Measurements from ENCODE around the gene LTF. TPM values are rescaled to one million over a fixed set of nuclear protein-coding genes. Genes with fewer than 3 reads are reported as not detected.

Gene LTF
- total RNA-seq, 1 donor from 2014 or later, result not detected

GRCh38 chr3:46505953-46506352, 41.2 kb upstream of the LTF start:
- H3K4me3 ChIP-seq (ENCODE audit: low read depth, low read length), result no peak overlapping the region
- no peak for TF ChIP-seq CTCF (IDR thresholded peaks at IDR 0.05; ENCODE audit: insufficient read depth, low read length, poor library complexity, severe bottlenecking)
- DNase-seq (ENCODE audit: low read depth), result no peak
- no peaks in the 10 kb centered on the region for H3K36me3 ChIP-seq (ENCODE audit: control insufficient read depth, insufficient read depth, low read length)
- H3K27me3 ChIP-seq (ENCODE audit: control insufficient read depth, insufficient read depth, low read length), result no peaks in the 10 kb centered on the region

- H3K36me3 ChIP-seq (ENCODE audit: control insufficient read depth, insufficient read depth, low read length), result no peaks in the 10 kb centered on the region
- H3K4me3 ChIP-seq (ENCODE audit: low read depth, low read length), result no peak overlapping the region
- DNase-seq (ENCODE audit: low read depth), result no peak
- no peaks in the 10 kb centered on the region for H3K27me3 ChIP-seq (ENCODE audit: control insufficient read depth, insufficient read depth, low read length)
- TF ChIP-seq CTCF (IDR thresholded peaks at IDR 0.05; ENCODE audit: insufficient read depth, low read length, poor library complexity, severe bottlenecking), result no peak
Measured at GRCh38 chr3:46504789-46505188, 40.1 kb upstream of the LTF start.

GRCh38 chr3:46503200-46503874, 38.6 kb upstream of the LTF start:
- Histone ChIP-seq H3K27me3 (ENCODE audit: control insufficient read depth, insufficient read depth, low read length) (no peaks in the 10 kb centered on the region), H3K36me3 (ENCODE audit: control insufficient read depth, insufficient read depth, low read length) (no peaks in the 10 kb centered on the region), H3K4me3 (ENCODE audit: low read depth, low read length) (no peak overlapping the region)
- TF ChIP-seq CTCF (IDR thresholded peaks at IDR 0.05; ENCODE audit: insufficient read depth, low read length, poor library complexity, severe bottlenecking), result no peak
- DNase-seq (ENCODE audit: low read depth), result no peak

- no peaks in the 10 kb centered on the region for H3K27me3 ChIP-seq (ENCODE audit: control insufficient read depth, insufficient read depth, low read length)
- no peak for TF ChIP-seq CTCF (IDR thresholded peaks at IDR 0.05; ENCODE audit: insufficient read depth, low read length, poor library complexity, severe bottlenecking)
- H3K36me3 ChIP-seq (ENCODE audit: control insufficient read depth, insufficient read depth, low read length), result no peaks in the 10 kb centered on the region
- H3K4me3 ChIP-seq (ENCODE audit: low read depth, low read length), result no peak overlapping the region
- DNase-seq (ENCODE audit: low read depth), result no peak
Measured at GRCh38 chr3:46501702-46502101, 37.0 kb upstream of the LTF start.

GRCh38 chr3:46500656-46501635, 36.2 kb upstream of the LTF start:
- no peak overlapping the region for H3K4me3 ChIP-seq (ENCODE audit: low read depth, low read length)
- TF ChIP-seq CTCF (IDR thresholded peaks at IDR 0.05; ENCODE audit: insufficient read depth, low read length, poor library complexity, severe bottlenecking), result no peak
- no peaks in the 10 kb centered on the region for H3K27me3 ChIP-seq (ENCODE audit: control insufficient read depth, insufficient read depth, low read length)
- no peak for DNase-seq (ENCODE audit: low read depth)
- H3K36me3 ChIP-seq (ENCODE audit: control insufficient read depth, insufficient read depth, low read length), result no peaks in the 10 kb centered on the region

Measured in kidney epithelial cell (primary cell).